ENCODE data around the gene SYT6.

GRCh38 chr1:114173680-114174079 is 20.0 kb upstream of the SYT6 start:
- TF ChIP-seq CTCF (IDR thresholded peaks at IDR 0.05) (no peak), POLR2A (IDR thresholded peaks at IDR 0.05) (no peak)
